ENCODE measurements around the gene DIRAS2. TPM values are rescaled to one million over a fixed set of nuclear protein-coding genes. Genes with fewer than 3 reads are reported as not detected.
A peak's percentile ranks its signal among the peaks of the same experiment; 100 is the strongest.

Gene DIRAS2
- total and polyA plus RNA-seq, 2 experiments from 2014 or later = 0.41 to 1.6 TPM

- Histone ChIP-seq H3K36me3 (replicated peaks; ENCODE audit: insufficient read depth, low read depth) (no peaks in the 10 kb centered on the region), H3K9me3 (ENCODE audit: low read depth) (no peaks in the 10 kb centered on the region), H4K20me1 (ENCODE audit: insufficient read depth, poor library complexity, severe bottlenecking) (no peaks in the 10 kb centered on the region), H3K79me2 (no peaks in the 10 kb centered on the region), H3K4me2 (no peak overlapping the region), H3K9me2 (replicated peaks; ENCODE audit: insufficient read depth) (no peaks in the 10 kb centered on the region), H3K4me1 (ENCODE audit: insufficient read depth) (no peaks in the 10 kb centered on the region), H3K27ac (no peak overlapping the region), H3K27me3 (no peaks in the 10 kb centered on the region), H3K4me3 (no peak overlapping the region), H2AFZ (no peak overlapping the region)
- no peak for DNase-seq (ENCODE audit: low spot score)
- WGBS (ENCODE audit: low lambda C conversion rate, missing lambda C conversion rate) = 95% methylated on average over 2 of the region's 2 CpGs
- TF ChIP-seq CTCF (IDR thresholded peaks at IDR 0.05; ENCODE audit: poor library complexity) (no peak), EZH2phosphoT487 (IDR thresholded peaks at IDR 0.05; ENCODE audit: low read depth, severe bottlenecking, unreplicated experiment) (no peak), EZH2 (IDR thresholded peaks at IDR 0.05; ENCODE audit: borderline replicate concordance) (no peak)
These were observed 63.4 kb downstream of the DIRAS2 start for GRCh38 chr9:90579181-90579580.

GRCh38 chr9:90578126-90578815 lies 64.4 kb downstream of the DIRAS2 start:
- no peaks in the 10 kb centered on the region for H3K79me2 ChIP-seq
- no peak overlapping the region for H3K4me3 ChIP-seq
- no peaks in the 10 kb centered on the region for H3K4me1 ChIP-seq (ENCODE audit: insufficient read depth)
- no peaks in the 10 kb centered on the region for H3K36me3 ChIP-seq (replicated peaks; ENCODE audit: insufficient read depth, low read depth)
- 64% methylated on average over 3 of the region's 3 CpGs for WGBS (ENCODE audit: low lambda C conversion rate, missing lambda C conversion rate)
- DNase-seq (ENCODE audit: low spot score) = no peak
- H3K27ac ChIP-seq = peak overlapping the region; percentile 36
- TF ChIP-seq EZH2phosphoT487 (IDR thresholded peaks at IDR 0.05; ENCODE audit: low read depth, severe bottlenecking, unreplicated experiment) (no peak), CTCF (IDR thresholded peaks at IDR 0.05; ENCODE audit: poor library complexity) (no peak), EZH2 (IDR thresholded peaks at IDR 0.05; ENCODE audit: borderline replicate concordance) (no peak)
- H2AFZ ChIP-seq = no peak overlapping the region
- no peaks in the 10 kb centered on the region for H3K27me3 ChIP-seq
- H3K4me2 ChIP-seq = no peak overlapping the region
- no peaks in the 10 kb centered on the region for H4K20me1 ChIP-seq (ENCODE audit: insufficient read depth, poor library complexity, severe bottlenecking)
- no peaks in the 10 kb centered on the region for H3K9me3 ChIP-seq (ENCODE audit: low read depth)
- no peaks in the 10 kb centered on the region for H3K9me2 ChIP-seq (replicated peaks; ENCODE audit: insufficient read depth)

GRCh38 chr9:90569511-90569910 lies 73.1 kb downstream of the DIRAS2 start:
- Histone ChIP-seq H3K4me1 (ENCODE audit: insufficient read depth) (no peaks in the 10 kb centered on the region), H4K20me1 (ENCODE audit: insufficient read depth, poor library complexity, severe bottlenecking) (no peaks in the 10 kb centered on the region), H2AFZ (no peak overlapping the region), H3K4me2 (no peak overlapping the region), H3K9me3 (ENCODE audit: low read depth) (no peaks in the 10 kb centered on the region), H3K9me2 (replicated peaks; ENCODE audit: insufficient read depth) (no peaks in the 10 kb centered on the region), H3K36me3 (replicated peaks; ENCODE audit: insufficient read depth, low read depth) (no peaks in the 10 kb centered on the region), H3K4me3 (no peak overlapping the region), H3K79me2 (no peaks in the 10 kb centered on the region), H3K27ac (no peak overlapping the region), H3K27me3 (no peaks in the 10 kb centered on the region)
- DNase-seq (ENCODE audit: low spot score) = no peak
- no peak for TF ChIP-seq EZH2phosphoT487 (IDR thresholded peaks at IDR 0.05; ENCODE audit: low read depth, severe bottlenecking, unreplicated experiment)
- TF ChIP-seq CTCF (IDR thresholded peaks at IDR 0.05; ENCODE audit: poor library complexity) = no peak
- TF ChIP-seq EZH2 (IDR thresholded peaks at IDR 0.05; ENCODE audit: borderline replicate concordance) = no peak
- WGBS (ENCODE audit: low lambda C conversion rate, missing lambda C conversion rate) = 62% methylated on average over 1 of the region's 1 CpG
